ENCODE results near the gene ACTR2.
A peak's percentile ranks its signal among the peaks of the same experiment; 100 is the strongest.
"Not testable (repeated sequence)": the region's sequence is repeated elsewhere in the genome, so short reads cannot be mapped to it uniquely, and the experiment has no call there.

The ACTR2 gene

DNA sequence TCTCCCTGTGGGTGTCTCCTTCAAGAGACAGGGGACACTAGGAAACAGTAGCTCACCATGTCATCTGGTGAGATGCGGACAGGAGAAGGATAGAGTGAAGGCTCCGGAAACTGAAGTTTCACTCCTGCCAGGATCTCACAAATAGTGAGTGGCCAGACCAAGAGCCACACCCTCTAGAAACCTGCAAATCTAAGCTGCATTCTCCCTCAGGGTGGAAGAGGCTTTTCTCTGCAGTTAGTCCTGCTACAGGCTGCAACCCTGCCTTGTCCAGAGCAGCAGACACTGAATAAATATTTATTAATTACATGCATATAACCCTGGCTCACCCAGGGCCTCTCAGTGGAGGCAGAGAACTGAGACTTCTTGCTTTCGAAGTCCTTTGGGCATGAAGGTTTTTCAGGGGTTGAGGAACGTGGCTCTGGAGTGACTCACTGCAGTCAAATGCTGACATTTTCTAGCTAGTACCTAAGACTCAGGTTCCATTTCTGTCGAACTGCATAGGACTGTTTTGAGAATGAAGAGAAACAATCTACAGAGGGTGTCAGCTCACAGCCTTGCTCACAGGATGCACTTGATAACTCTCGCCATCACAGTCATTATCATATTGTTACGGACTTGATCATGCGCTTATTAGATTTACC is 87.3 kb downstream of the ACTR2 start:
- TF ChIP-seq TAF1 (IDR thresholded peaks at IDR 0.05; ENCODE audit: low read depth, low read length), result no peak
- TF ChIP-seq SPI1 (IDR thresholded peaks at IDR 0.05; ENCODE audit: low read depth, low read length), result no peak
- no peak for TF ChIP-seq PAX5 (IDR thresholded peaks at IDR 0.05; ENCODE audit: insufficient read depth, low read length, severe bottlenecking)
- no peak for TF ChIP-seq POLR2A (IDR thresholded peaks at IDR 0.05; ENCODE audit: low read depth, low read length)
- TF ChIP-seq POLR2AphosphoS5 (IDR thresholded peaks at IDR 0.05; ENCODE audit: low read depth, low read length), result no peak
- no peak for TF ChIP-seq POU2F2 (IDR thresholded peaks at IDR 0.05; ENCODE audit: low read depth, low read length)
- no peak for DNase-seq (ENCODE audit: insufficient read length, low spot score)
- no peak for FAIRE-seq

DNA sequence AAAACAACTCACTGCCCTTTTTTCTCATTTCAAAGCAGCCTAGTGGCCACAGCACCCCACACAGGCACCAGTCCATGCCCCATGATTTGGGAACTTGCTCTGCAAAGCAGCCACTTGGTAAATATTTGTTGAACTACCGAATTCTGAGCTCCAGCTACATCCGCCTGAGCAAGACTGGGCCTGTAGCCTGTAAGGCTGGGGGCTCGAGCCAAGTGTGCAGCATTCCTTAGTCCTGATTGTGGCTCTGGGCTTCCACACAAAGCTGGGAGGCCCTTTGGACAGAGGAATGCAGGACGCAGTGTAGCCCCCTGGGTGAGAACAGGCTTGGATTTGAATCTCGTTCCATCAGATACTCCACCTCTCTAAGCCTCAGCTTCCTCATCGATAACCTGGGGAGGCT is 88.4 kb downstream of the ACTR2 start:
- DNase-seq (ENCODE audit: insufficient read length, low spot score) (no peak), FAIRE-seq (no peak)

DNA sequence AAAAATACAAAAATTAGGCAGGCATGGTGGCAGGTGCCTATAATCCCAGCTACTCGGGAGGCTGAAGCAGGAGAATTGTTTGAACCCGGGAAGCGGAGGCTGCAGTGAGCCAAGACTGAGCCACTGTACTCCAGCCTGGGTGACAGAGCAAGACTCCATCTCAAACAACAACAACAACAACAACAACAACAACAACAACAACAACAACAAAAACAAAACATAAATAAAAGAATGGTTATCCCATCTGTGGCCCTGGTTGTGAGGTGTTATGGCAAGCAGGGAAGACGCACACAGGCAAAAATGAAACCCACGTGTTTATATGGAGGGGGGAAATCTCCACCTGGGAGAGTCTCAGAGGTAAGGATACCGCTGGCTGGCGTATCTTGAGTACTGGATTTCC is 89.7 kb downstream of the ACTR2 start:
- DNase-seq (ENCODE audit: insufficient read length, low spot score); FAIRE-seq: not testable (repeated sequence)

More for the DNA sequence above, 88.4 kb downstream of the ACTR2 start:
- TF ChIP-seq SPI1 (IDR thresholded peaks at IDR 0.05; ENCODE audit: low read depth, low read length), result no peak
- TF ChIP-seq POU2F2 (IDR thresholded peaks at IDR 0.05; ENCODE audit: low read depth, low read length), result no peak
- no peak for TF ChIP-seq POLR2A (IDR thresholded peaks at IDR 0.05; ENCODE audit: low read depth, low read length)
- TF ChIP-seq TAF1 (IDR thresholded peaks at IDR 0.05; ENCODE audit: low read depth, low read length), result no peak
- no peak for TF ChIP-seq PAX5 (IDR thresholded peaks at IDR 0.05; ENCODE audit: insufficient read depth, low read length, severe bottlenecking)
- no peak for TF ChIP-seq POLR2AphosphoS5 (IDR thresholded peaks at IDR 0.05; ENCODE audit: low read depth, low read length)

DNA sequence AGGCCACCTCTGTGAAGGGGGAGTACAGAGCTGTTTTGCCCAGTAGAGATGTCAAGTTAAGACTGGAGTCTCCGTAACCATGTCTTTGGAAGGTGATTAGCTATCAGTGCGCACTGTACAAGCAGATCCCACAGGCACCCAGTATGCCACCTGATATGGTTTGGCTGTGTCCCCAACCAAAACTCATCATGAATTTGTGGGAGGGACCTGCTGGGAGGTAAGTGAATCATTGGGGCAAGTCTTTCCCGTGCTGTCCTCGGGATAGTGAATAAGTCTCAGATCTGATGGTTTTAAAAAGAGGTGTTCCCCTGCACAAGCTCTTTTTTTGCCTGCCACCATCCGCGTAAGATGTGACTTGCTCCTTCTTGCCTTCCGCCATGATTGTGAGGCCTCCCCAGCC is 90.2 kb downstream of the ACTR2 start:
- no peak for TF ChIP-seq POLR2AphosphoS5 (IDR thresholded peaks at IDR 0.05; ENCODE audit: low read depth, low read length)
- no peak for TF ChIP-seq TAF1 (IDR thresholded peaks at IDR 0.05; ENCODE audit: low read depth, low read length)
- TF ChIP-seq POLR2A (IDR thresholded peaks at IDR 0.05; ENCODE audit: low read depth, low read length), result no peak
- FAIRE-seq (no peak), DNase-seq (ENCODE audit: insufficient read length, low spot score) (no peak)

GRCh38 chr2:65319072-65319673 is 91.5 kb downstream of the ACTR2 start:
- TF ChIP-seq POLR2AphosphoS5 (IDR thresholded peaks at IDR 0.05; ENCODE audit: low read depth, low read length) (no peak), PAX5 (IDR thresholded peaks at IDR 0.05; ENCODE audit: insufficient read depth, low read length, severe bottlenecking) (no peak), POLR2A (IDR thresholded peaks at IDR 0.05; ENCODE audit: low read depth, low read length) (no peak)
- FAIRE-seq (peak; percentile 20), DNase-seq (ENCODE audit: insufficient read length, low spot score) (no peak)

DNA sequence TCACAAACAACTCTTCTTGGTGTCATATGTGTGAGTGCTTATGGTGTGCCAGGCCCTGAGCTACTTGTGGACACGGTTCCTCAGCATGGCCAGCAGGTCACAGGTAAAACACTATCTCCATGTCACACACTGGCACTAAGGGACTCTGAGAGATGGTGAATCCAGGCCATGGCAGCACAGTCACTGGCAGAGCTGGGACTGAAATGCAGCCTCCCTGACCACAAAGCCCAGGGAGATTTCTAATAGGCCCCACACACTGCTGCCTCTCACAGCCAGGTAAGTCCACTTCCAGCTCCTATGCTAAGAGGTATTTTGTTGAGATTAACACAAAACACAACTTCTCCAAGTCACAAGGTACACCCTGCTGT is 92.0 kb downstream of the ACTR2 start:
- TF ChIP-seq TAF1 (IDR thresholded peaks at IDR 0.05; ENCODE audit: low read depth, low read length) (no peak), PAX5 (IDR thresholded peaks at IDR 0.05; ENCODE audit: insufficient read depth, low read length, severe bottlenecking) (no peak), POLR2A (IDR thresholded peaks at IDR 0.05; ENCODE audit: low read depth, low read length) (no peak), POLR2AphosphoS5 (IDR thresholded peaks at IDR 0.05; ENCODE audit: low read depth, low read length) (no peak), POU2F2 (IDR thresholded peaks at IDR 0.05; ENCODE audit: low read depth, low read length) (no peak), SPI1 (IDR thresholded peaks at IDR 0.05; ENCODE audit: low read depth, low read length) (no peak)
- peak; percentile 9 for FAIRE-seq
- no peak for DNase-seq (ENCODE audit: insufficient read length, low spot score)

DNA sequence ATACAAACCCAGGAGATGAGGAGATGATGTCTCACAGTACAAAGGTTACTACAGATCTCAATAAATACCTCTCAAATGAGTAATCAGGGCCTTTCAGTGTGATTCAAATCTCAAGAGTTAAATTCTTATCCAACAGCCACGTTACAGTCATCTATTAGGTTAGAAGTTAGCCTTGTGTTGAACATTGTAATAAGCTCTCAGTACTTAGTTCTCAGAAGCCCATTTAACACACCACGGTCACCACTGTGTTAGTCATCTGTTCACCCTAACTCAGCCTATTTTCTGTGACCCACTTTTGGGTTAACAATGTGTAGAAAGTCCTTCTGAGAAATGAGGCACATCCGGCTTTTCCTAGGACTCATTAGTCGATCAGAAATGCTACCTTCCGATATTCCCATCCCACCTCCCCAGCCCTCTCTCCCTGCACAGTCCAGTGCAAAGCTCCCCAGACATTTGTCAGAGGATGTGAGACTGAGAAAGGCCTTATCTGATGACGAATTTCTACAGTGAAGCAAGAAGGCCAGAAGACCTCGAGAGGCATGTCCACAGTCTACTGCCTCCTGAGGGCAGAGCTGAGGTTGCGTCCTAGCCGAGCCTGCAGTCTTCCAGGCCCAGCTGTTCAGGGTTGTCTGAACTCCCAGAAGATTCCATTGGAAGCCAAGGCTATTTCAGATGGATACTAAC is 92.6 kb downstream of the ACTR2 start:
- no peak for DNase-seq (ENCODE audit: insufficient read length, low spot score)
- TF ChIP-seq TAF1 (IDR thresholded peaks at IDR 0.05; ENCODE audit: low read depth, low read length), result no peak
- peak; percentile 35 for FAIRE-seq

Measured in GM12891 (cell line).